ENCODE results near the gene WDR31.
"Not testable (repeated sequence)": the region's sequence is repeated elsewhere in the genome, so short reads cannot be mapped to it uniquely, and the experiment has no call there.

WDR31 gene

DNA sequence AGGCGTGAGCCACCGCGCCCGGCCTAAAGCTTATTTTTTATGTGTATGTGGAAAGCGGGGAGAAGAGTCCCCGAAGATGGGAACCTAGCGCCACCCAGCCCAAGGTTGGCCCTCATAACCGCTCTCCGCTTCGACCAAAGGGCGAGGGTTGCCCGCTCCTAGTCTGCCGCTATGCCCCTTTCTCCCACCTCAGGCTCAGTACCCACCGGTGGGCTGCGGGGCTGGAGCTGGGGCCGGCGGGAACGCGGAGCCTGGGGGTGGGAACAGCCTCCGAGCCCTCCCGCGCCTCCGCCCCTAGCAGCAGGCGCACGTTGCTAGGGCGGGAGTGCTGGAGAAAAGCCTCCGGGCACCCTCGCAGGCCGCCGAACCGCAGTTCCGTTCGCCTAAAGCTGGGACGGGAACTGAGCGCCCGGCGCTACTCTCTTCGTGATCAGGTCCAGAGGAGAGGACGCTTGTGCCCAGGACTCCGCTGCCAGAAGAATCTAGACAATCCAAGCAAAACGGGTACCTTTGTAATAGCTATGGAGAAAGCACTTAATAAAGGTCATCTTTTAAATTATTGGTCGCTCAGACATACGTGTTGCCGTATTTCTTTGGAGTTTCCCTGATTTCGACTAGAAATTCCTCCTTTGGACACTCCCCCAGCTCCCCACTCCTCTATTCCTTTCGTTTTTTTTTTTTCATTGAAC, at the start of gene WDR31:
Gene WDR31 (minus strand): TSS at position 265 of the 689 bp plus-strand sequence. CDS start 8,253 bp downstream, outside the sequence.
- DNase-seq = peak; percentile 72

DNA sequence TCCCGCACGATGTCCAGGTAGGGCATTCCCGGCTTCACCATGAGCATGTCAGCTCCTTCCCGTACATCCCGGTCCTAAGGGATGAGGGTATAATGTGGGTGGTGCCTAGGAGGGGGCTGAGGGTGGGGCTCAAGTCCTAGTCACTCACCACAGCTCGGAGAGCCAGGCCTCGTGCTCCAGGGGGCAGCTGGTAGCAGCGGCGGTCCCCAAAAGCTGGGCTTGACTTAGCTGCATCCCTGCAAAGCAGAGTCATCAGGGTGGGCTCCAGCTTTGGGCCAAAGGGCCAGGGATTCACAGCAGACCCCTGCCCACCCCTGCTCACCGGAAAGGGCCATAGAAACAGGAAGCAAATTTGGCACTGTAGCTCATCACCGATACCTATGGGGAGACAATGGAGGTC, 49.4 kb upstream of the WDR31 start:
- DNase-seq = no peak

DNA sequence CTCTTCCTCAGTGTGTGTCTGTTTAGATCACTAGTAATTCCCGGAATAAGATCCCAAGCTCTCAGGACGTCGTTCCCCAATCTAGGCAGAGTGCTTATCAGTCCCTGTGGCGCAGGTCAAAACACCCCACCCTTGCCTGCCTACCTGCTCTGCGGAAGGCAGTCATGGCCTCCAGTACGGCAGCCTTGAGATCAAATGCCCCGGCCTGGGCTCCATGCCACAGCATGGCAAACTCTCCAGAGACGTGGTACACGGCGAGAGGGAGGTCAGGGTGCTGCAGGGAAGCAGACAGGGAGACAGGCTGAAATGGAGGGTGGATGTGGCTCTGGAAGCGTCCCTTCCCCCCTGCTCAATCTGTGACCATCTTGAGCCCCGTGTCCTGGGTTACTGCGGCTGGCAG, 48.8 kb upstream of the WDR31 start:
- DNase-seq = no peak

DNA sequence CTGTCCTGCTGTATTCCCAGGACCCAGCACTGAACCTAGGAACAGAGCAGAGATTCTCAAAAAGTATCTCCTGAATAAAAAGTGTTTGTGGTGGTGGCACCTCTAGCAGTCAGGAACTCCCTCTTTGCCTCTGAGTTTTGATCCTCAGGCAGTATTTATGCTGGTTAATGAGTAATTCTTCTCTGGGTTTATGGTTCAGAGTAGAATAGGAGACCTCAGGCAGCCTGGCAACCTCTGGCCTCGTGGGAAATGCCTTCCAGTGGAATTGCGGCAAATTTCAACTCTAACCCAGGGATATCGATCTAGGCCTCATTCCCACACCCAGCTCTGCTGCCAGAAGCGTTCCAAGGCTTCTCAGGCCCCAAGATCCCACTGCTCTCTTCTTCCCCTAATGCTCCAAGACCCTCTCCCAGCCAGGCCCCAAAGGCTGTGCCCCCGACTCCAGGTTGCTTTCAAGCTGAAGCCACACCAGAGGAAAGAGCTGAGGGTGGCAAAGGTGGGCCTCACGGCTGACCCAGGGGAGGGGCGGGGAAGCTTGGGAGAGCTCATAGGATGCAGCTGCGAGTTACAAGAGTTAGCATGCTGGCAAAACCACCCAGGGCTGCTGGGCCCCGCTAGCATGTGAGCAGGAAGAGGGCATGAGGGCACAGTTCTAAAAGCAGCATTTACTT, 47.6 kb upstream of the WDR31 start:
- DNase-seq = no peak

DNA sequence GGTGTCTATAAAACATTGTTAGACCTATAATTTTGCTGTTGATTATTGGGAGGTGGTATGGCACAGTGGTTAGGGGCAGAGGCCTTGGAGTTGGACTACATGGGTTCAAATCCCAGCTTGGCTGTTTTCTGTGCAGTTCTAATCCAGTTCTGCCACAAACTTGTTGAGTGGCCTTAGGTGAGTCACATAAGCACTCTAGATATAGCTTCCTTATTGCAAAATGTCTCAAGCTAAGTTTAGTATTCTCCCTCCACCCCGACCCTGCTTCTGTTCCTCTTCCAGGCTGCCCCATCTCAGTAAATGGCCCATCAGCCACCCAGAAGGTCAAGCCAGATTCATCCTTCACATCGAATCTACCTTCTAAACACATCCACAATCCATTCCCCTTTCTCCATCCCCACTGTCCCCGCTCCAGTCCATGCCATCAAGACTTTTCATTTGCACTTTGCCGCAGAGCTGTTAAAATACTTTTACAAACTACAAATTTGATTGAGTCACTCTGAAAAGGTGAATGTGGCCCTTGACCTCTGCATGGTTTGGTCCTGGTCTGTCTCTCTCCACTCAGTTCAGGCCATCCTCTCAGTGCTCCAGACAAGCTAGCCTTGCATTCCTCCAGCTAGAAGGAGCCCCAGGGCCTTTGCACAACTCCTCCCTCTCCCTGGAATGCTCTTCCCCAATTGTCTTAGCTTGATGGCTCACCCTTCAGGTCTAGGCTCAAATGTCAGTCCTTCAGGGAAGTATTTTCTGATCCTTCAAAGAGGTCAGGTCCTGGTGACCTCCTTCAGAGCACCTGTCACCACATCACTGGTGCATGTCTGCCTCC, 46.7 kb upstream of the WDR31 start:
- peak; percentile 26 to 49 for DNase-seq

DNA sequence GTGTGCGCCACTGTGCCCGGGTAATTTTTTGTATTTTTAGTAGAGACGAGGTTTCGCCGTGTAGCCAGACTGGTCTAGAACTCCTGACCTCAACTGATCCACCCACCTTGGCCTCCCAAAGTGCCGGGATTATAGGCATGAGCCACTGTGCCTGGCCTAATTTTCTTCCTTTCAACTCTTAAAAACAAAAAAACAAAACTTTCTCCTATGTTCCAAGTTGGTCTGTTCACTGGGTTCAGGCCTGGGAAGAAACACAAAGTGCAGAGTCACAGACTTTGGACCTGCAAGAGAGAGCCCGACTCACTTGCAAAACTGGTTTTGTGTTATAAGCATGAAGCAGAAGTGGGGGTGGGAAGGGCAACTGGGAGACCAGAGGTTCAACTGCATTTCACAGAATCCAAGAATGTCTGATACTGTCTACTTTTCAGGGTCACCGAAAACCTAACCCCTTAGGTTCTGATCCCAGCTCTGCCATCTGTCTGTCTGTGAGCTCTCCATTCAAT, 41.9 kb upstream of the WDR31 start:
- DNase-seq = no peak

DNA sequence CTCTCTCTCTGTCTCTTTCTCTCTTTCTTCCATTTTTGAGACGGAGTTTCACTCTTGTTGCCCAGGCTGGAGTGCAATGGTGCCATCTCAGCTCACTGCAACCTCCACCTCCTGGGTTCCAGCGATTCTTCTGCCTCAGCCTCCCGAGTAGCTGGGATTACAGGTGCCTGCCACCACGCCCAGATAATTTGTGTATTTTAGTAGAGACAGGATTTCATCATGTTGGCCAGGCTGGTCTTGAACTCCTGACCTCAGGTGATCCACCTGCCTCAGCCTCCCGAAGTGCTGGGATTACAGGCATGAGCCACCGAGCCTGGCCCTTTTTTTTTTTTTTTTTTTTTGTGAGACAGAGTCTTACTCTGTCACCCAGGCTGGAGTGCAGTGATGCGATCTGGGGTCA, 41.4 kb upstream of the WDR31 start:
- not testable (repeated sequence) for DNase-seq

DNA sequence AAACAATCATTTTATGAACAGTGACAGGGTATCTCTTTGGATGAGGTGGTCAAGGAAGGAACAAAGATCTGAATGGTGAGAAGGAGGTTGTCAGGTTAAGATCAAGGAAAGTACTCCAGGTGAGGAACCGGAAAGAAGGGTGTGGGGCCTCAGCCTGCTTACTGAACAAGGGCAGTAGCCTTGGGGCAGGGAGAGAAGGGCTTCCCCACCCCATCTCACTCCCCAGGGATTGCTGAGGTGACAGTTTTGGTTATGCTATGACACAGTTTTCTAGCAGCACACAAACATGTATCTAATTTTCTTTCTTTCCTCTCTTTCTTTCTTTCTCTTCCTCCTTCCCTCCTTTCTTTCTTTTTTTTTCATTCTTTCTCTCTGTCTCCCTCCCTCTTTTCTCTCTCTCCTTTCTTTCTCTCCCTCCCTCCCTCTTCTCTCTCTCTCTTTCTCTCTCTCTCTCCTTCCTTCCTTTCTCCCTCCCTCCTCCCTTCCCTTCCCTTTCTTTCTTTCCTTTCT, 40.8 kb upstream of the WDR31 start:
- no peak for DNase-seq

- not testable (repeated sequence) for DNase-seq
Observed at GRCh38 chr9:113379829-113380210, 39.7 kb upstream of the WDR31 start.

DNA sequence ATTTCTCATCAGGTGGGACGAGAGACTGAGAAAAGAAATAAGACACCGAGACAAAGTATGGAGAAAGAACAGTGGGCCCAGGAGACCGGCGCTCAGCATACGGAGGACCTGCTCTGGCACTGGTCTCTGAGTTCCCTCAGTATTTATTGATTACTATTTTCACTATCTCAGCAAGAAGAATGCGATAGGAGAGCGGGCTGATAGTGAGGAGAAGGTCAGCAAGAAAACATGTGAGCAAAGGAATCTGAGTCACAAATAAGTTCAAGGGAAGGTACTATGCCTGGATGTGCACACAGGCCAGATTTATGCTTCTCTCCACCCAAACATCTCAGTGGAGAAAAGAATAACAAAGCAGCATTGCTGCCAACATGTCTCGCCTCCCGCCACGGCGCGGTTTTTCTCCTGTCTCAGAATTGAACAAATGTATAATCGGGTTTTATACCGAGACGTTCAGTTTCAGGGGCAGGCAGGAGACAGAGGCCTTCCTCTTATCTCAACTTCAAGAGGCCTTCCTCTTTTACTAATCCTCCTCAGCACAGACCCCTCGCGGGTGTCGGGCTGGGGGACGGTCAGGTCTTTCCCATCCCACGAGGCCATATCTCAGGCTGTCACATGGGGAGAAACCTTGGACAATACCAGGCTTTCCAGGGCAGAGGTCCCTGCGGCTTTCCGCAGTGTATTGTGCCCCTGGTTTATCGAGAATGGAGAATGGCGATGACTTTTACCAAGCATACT, 39.2 kb upstream of the WDR31 start:
- not testable (repeated sequence) for DNase-seq

DNA sequence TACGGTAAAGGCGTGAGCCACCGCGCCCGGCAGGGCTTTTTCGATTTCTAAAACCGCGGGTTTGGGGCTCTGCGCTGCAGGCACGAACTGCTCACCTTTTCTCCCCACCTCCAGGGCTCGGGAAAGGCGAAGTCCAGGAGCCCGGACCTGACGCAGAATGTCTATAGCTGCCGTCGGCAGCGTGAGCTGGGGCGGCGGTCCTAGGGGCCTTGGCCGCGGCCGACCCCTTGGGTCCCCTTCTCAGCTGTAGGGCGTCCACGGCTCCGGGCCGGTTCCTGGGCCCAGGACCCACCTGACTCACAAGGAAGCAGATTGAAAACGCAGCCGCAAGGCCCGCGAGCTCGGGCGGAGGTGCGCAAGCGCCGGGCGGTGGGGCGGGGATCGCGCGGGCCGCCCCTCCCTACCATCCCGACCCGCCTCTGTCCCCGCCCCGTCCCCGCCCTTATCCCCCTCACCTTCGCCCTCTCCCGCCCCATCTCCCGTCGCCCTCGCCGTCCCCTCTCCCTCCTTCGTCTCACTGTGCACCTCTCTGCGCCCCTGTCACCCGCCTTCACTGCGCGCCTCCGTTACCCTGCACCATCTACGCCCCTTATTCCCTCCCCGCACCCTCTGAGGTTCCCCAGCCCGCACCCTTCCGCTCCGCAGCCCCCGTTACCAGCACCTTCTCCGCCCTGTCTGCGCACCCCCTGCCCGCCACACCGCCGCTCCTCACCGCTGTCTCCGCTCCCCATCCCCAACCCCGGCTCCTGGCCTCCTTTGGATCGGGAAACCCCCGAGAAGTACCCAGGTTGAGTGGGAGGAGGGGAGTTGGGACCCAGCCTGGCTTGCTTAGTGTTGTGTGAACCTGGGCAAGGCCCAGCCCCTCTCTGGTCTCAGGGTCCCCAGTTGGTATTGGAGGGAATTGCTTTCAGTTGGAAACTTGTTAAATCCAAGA, 36.8 kb upstream of the WDR31 start, which contains the start of gene HDHD3:
Gene HDHD3 (minus strand): TSS at position 353 of the 934 bp plus-strand sequence. CDS start 2,632 bp downstream, outside the sequence.
- peak; percentile 54 to 69 for DNase-seq

DNA sequence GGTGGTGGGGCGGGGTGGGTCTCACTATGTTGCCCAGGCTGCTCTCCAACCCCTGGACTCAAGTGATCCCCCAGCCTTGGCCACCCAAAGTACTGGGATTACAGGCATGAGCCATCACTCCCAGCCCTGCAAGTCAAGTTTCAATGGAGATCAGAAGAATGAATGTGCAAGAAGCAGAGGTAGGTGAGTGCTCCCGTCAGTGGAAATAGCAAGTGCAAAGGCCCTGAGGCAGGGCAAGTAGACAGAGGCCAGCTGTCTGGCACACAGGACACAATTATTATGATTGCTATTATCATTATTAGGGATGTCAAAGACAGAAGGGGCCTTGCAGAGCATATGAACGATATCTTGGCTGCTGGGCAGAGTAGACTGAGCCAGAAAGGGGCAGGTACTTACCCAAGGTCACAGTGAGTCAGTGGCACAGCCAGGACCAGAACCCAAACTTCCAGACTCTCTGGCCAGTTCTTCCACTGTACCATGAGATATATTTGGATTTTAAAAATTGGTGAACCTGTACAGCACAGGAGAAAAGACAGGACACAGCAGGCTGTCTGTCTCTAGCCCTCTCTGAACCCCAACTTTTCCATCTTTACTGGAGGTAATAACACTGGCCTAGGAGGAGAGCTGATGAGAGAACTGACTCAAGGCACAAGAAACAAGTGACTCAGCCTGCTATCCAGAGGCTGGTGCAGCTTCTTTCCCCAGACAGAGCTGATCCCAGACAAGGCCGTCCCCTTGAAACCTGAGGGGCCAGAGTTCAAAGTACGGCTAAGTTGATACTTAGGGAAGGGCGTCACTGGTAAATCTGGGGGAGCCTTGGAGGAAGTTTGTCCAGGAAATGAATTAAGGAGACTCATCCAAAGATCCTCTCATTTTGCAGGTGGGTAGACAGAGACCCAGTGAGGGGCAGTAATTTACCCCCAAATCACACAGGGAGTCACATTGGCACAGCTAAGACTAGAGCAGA, 35.3 kb upstream of the WDR31 start:
- DNase-seq = no peak

DNA sequence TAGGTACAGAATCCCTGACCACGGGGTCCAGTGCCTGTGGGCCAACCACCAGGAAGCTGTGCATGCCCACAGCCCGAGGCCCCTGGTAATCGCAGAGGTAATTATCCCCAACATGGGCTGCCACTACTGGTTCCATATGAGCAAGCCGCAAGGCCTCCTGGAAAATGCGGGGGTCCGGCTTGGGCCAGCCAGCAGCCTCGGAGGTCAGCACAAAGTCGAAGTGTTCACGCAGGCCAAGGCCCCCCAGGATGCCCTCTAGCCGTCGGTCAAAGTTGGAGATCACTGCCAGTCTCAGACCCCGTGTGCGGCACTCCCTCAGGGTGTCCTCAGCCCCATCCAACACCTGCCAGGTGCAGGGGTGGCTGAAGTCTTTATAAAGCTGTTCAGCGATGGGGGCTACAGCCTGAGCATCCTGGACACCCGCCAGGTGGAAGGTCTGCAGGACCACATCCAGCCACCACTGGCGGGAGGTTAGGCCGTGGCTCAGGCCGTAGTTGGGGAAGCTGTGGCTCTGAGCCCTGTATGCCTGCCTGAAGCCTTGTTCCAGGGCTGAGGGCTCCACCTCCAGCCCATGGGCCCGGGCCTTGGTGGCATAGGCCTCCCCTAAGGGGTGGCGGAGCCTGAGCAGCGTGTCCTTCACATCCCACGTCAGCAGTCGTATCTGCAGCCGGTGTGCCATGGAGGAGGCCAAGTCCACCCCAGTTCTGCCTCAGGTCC, 33.8 kb upstream of the WDR31 start:
- DNase-seq = no peak

DNA sequence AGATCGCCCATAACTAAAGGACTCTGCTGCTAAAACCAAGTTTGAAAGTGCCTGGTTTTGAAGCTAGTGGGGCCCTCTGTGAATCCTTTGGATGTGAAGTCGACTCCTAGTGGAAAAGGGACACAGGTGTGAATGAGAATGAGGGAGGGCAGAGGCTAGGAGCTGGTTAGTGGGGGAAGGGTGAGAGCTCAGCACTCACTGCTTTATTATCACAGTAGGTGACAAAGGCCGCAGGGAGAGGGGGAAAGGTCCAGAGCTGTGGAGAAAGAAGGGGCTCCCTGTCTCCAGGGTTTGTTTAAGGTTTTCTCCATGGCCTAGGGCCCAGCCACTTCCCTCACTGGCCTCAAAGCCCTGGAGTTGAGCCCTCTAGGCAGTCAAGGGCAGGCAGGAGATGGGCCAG, 33.2 kb upstream of the WDR31 start:
- no peak for DNase-seq

- DNase-seq = no peak
Observed at GRCh38 chr9:113372059-113372458, 32.0 kb upstream of the WDR31 start.

GRCh38 chr9:113370806-113371325, 30.8 kb upstream of the WDR31 start:
- no peak for DNase-seq

GRCh38 chr9:113369855-113370140, 29.7 kb upstream of the WDR31 start:
- DNase-seq = no peak

DNA sequence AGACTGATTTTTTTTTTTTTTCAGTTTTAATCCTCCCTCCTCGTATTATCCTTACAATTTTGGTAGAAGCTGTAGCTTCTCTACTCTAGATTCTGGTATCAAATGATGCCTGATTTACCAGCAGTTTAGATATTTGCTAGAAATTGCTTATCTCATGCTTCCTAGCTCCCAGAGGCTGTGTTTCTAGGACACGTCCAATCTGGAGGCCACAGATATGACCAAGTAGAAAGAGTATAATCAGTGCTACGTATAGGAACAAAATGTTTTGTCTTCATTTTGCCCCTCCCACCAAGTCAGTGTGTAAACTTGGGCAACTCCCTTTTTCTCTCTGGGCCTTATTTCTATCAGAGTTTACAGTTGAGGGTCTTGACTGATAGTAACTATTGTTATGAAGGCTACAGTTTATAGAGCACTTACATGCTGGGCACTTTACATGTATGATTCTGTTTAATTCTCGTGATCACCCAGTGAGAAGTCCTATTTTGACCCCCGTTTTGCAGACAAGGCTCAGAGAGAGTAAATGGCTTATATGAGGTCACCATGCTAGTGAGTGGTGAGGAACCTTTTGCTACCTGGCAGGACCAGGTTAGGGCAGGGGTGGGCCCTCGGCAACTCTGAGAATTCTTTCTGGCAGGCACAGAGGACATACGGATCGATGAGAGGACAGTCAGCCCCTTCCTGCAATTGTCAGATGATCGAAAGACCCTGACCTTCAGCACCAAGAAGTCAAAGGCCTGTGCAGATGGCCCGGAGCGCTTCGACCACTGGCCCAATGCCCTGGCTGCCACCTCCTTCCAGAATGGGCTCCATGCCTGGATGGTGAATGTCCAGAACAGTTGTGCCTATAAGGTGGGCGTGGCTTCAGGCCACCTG, 29.1 kb upstream of the WDR31 start:
- no peak for DNase-seq
